Measurements from ENCODE around the gene CACNA1I.
"Not testable (repeated sequence)": the region's sequence is repeated elsewhere in the genome, so short reads cannot be mapped to it uniquely, and the experiment has no call there.

The CACNA1I gene

GRCh38 chr22:39570665-39571064 is at the start of gene CACNA1I:
Gene CACNA1I, plus strand, starts transcription at chr22:39570753. Its CDS starts 0 bp downstream, at chr22:39570753.
- DNase-seq, result no peak

- not testable (repeated sequence) for DNase-seq
These were observed 49.3 kb upstream of the CACNA1I start for GRCh38 chr22:39521106-39521885.

GRCh38 chr22:39522091-39522490 is 48.5 kb upstream of the CACNA1I start:
- not testable (repeated sequence) for DNase-seq

GRCh38 chr22:39522567-39523300 is 47.8 kb upstream of the CACNA1I start:
- peak; percentile 58 for DNase-seq

- no peak for DNase-seq
These were observed 46.3 kb upstream of the CACNA1I start for GRCh38 chr22:39524089-39524752.

- no peak for DNase-seq
These were observed 45.5 kb upstream of the CACNA1I start for GRCh38 chr22:39524753-39525657.

- no peak for DNase-seq
These were observed 44.9 kb upstream of the CACNA1I start for GRCh38 chr22:39525658-39525975.

GRCh38 chr22:39526736-39527171 is 43.8 kb upstream of the CACNA1I start:
- DNase-seq, result no peak

GRCh38 chr22:39527481-39527961 is 43.0 kb upstream of the CACNA1I start:
- DNase-seq, result no peak

- DNase-seq, result peak; percentile 50
These were observed 42.4 kb upstream of the CACNA1I start for GRCh38 chr22:39528080-39528661.

- DNase-seq, result peak; percentile 92
These were observed 41.7 kb upstream of the CACNA1I start for GRCh38 chr22:39528681-39529486.

GRCh38 chr22:39529487-39529851 is 41.1 kb upstream of the CACNA1I start:
- no peak for DNase-seq

GRCh38 chr22:39530116-39530515 is 40.4 kb upstream of the CACNA1I start:
- no peak for DNase-seq

GRCh38 chr22:39530692-39531331 is 39.7 kb upstream of the CACNA1I start:
- no peak for DNase-seq

- DNase-seq, result peak; percentile 98
These were observed 38.1 kb upstream of the CACNA1I start, which contains the start of gene RPS19BP1 for GRCh38 chr22:39532215-39533073. Gene RPS19BP1, minus strand, starts transcription at chr22:39532748. Its CDS starts 10 bp downstream, at chr22:39532738.

- no peak for DNase-seq
These were observed 36.5 kb upstream of the CACNA1I start for GRCh38 chr22:39534092-39534506.

GRCh38 chr22:39534591-39535356 is 35.8 kb upstream of the CACNA1I start:
- peak; percentile 88 for DNase-seq

GRCh38 chr22:39535357-39535725 is 35.2 kb upstream of the CACNA1I start:
- DNase-seq, result no peak
